EL (cell line): ENCODE measurements around the gene SLC7A1.
A peak's percentile ranks its signal among the peaks of the same experiment; 100 is the strongest.
"Not testable (repeated sequence)": the region's sequence is repeated elsewhere in the genome, so short reads cannot be mapped to it uniquely, and the experiment has no call there.

ENCODE experiments used
- DNase-seq: peaks from one replicate; pipeline ENCODE4 v3.0.0-alpha.2; 2016

The SLC7A1 gene

GRCh38 chr13:29595380-29596063 is at the start of gene SLC7A1:
SLC7A1 (minus strand) TSS chr13:29595688; CDS start chr13:29536188, 59,500 bp downstream.
- DNase-seq: peak; percentile 91

GRCh38 chr13:29640665-29641064 is 45.2 kb upstream of the SLC7A1 start:
- no peak for DNase-seq

- DNase-seq: not testable (repeated sequence)
Measured at GRCh38 chr13:29636831-29637230, 41.3 kb upstream of the SLC7A1 start.

- DNase-seq: no peak
Measured at GRCh38 chr13:29624997-29625396, 29.5 kb upstream of the SLC7A1 start.

GRCh38 chr13:29621841-29622240 is 26.4 kb upstream of the SLC7A1 start:
- peak; percentile 74 for DNase-seq

- DNase-seq: peak; percentile 80
Measured at GRCh38 chr13:29621051-29621800, 25.7 kb upstream of the SLC7A1 start.

GRCh38 chr13:29619995-29620394 is 24.5 kb upstream of the SLC7A1 start:
- peak; percentile 74 for DNase-seq

- DNase-seq: no peak
Measured at GRCh38 chr13:29613101-29613500, 17.6 kb upstream of the SLC7A1 start.

- DNase-seq: peak; percentile 54
Measured at GRCh38 chr13:29607465-29607864, 12.0 kb upstream of the SLC7A1 start.

- no peak for DNase-seq
Measured at GRCh38 chr13:29605860-29606526, 10.5 kb upstream of the SLC7A1 start.

GRCh38 chr13:29598321-29598720 is 2.8 kb upstream of the SLC7A1 start:
- no peak for DNase-seq

GRCh38 chr13:29597706-29598105 is 2.2 kb upstream of the SLC7A1 start:
- DNase-seq: no peak

GRCh38 chr13:29597246-29597645 is 1.8 kb upstream of the SLC7A1 start:
- no peak for DNase-seq

GRCh38 chr13:29596064-29596418 is 553 bp upstream of the SLC7A1 start:
- no peak for DNase-seq

- peak; percentile 67 for DNase-seq
Measured at GRCh38 chr13:29594710-29595379, 643 bp downstream of the SLC7A1 start.

- DNase-seq: peak; percentile 91
Measured at GRCh38 chr13:29594303-29594709, 1.2 kb downstream of the SLC7A1 start.

- no peak for DNase-seq
Measured at GRCh38 chr13:29593605-29594297, 1.7 kb downstream of the SLC7A1 start.

- DNase-seq: peak; percentile 63
Measured at GRCh38 chr13:29591310-29591709, 4.2 kb downstream of the SLC7A1 start.

GRCh38 chr13:29589967-29590366 is 5.5 kb downstream of the SLC7A1 start:
- no peak for DNase-seq

- DNase-seq: peak; percentile 75
Measured at GRCh38 chr13:29589234-29589633, 6.3 kb downstream of the SLC7A1 start.

- DNase-seq: peak; percentile 31
Measured at GRCh38 chr13:29587645-29588044, 7.8 kb downstream of the SLC7A1 start.

GRCh38 chr13:29583073-29583785 is 12.3 kb downstream of the SLC7A1 start:
- peak; percentile 90 for DNase-seq
